Skeletal muscle cell (primary cell): ENCODE results near the gene NPTN.

Experiments
- DNase-seq: peaks from one replicate; pipeline ENCODE4 v3.0.0-alpha.2; 2010; ENCODE audit warnings: low read depth
- H3K4me3 ChIP-seq: 2 replicates; pipeline ENCODE4 v1.5.1; 2011; ENCODE audit warnings: low read depth, mild to moderate bottlenecking, control low read depth, low read length, moderate library complexity

The NPTN gene

DNA sequence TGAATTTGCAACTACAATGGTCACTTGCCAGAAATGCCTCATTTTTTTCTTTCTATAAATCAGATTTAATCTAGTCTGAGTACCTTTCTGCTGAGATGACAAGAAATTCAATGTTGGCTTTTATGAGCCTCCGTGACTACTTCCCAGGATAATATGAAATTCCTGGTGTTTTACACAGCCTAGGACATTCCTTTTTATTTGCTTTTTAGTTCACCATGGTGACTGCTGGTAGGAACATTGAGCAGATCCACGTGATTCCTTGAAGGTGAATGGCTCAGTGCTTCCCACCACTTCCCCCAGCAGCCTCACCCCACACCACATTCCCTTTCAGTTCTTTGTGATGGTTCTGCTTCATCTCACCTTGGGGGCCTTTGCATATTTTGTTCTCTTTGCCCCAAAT is 4.3 kb upstream of the NPTN start:
- no peak for DNase-seq

DNA sequence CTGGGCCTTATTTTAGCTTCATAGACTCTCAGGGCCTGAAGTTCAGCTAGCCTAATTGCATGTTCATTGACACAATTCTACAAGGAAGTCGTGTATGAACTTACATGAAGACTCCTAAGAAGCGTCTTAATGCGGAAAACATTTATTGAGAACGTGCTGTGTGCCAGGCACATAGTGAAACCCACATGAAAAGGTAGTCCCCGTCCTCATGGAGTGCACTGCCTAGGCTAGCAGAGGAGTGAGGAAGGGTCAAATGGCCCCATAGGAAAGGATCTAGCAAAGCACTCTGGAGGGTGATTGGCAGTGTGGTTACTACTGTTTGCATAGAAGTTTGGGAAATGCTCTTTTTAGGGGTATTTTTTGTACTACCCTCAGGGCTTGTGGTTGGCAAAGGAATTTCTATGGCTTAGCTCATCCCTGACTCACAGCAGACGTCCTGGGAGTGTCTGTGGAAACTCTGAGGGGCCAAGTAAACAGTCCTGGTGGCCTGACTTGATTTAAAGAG is 854 bp upstream of the NPTN start:
- peak; percentile 86 for DNase-seq
- H3K4me3 ChIP-seq = peak overlapping the region; percentile 36

More for the DNA sequence above, 4.3 kb upstream of the NPTN start:
- no peak overlapping the region for H3K4me3 ChIP-seq

DNA sequence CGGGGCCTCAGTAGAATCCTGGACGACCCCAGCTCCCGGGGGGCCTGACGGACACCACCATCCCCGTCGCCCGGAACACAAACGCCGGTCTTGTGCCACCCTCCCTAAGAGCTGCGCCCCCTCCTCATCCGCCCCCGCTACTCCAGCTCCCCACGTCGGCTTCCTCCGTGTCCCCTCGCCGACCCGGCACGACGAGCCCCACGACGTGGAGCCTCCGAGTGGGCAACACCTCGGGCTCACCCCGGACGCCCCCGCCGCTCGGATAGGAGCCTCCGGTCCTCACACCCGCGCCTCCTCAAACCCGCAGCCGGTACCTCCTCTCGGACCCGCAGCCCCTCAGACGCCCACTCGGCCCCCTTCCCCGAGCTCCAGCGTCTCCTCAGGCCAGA is 525 bp downstream of the NPTN start:
- no peak for DNase-seq
- H3K4me3 ChIP-seq = peak overlapping the region; percentile 90

DNA sequence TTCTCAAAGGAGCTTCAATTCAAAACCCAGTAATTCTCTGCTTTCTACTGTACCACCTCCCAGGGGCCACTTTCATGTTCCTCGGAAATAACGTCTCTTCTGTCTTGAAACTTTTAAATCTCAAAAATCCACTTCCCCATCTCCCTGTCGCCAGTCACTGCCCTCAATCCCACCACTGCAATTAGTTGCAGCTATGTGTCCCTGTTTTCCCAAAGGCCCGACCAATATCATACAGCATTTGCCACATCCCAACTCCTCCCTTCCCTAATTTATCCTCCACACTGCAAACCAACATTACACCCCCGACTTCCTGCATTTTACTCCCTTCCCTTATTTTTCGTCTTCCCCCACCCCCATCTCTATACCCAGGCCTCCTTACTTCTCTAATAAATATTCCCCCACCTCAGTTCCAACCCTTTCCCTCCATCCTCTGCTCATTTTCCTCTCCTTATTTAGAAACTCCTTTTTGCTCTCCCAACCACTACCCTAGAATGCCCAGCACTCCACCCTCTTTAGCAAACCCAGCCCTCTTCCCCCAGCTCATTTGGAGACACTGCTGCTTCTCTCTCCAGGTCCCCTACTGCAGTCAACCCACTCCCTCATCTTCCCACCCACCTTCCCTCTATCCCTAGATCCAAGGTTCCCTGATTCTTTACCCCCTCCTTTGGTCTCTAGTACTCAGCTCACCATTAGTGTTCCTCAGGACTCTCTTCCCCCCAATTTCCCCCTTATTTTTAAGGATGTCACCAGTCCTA is 1.1 kb downstream of the NPTN start:
- DNase-seq = no peak
- peak overlapping the region; percentile 90 for H3K4me3 ChIP-seq

DNA sequence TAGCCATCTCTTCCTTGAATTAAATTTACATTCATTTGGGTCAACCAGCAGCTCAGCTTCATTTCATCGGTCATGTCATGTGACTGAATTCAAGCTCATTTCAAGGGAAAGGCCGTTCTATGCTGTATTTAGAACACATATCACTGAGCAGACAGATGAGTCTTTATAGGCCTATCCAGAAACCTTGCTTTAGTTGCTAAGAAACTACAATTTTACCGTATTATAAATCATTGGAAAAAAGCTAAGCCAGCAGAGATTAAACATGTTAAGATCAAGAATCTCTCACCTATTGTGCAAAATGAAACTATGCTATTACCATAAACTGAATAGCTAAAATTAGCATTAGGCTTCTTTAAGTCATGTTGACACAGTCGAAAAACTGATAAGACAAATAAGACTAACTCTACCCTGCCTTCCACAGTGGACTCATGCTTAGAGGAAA is 2.2 kb downstream of the NPTN start:
- no peak for DNase-seq
- H3K4me3 ChIP-seq = no peak overlapping the region

DNA sequence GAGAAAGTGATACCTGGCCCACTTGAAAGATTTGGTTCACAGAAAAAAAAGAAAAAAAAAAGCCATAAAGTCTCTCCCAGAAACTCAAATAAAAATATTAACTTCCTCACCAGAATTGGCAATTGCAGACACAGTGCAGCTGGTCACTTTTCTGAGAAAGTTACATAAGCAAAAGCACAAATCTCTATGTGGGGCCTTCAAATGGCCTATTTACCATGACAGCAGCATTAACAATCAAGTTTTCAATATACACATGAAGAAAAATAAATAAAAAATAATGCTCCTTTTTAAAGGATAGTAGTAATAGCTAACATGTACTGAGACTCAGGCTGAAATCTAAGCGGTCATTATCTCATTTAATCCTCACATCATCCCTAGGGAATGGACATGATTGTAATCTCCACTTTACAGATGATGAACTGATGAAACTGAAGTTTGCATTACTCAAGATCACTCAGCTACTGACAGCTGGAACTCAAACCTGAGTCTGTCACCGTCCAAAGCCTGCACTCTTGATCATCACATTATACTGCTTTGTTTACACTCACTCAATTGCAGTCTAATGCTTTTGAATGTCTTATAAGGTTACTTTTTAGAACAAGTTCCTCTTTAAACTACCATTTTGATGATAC is 3.3 kb downstream of the NPTN start:
- no peak overlapping the region for H3K4me3 ChIP-seq
- DNase-seq = no peak

DNA sequence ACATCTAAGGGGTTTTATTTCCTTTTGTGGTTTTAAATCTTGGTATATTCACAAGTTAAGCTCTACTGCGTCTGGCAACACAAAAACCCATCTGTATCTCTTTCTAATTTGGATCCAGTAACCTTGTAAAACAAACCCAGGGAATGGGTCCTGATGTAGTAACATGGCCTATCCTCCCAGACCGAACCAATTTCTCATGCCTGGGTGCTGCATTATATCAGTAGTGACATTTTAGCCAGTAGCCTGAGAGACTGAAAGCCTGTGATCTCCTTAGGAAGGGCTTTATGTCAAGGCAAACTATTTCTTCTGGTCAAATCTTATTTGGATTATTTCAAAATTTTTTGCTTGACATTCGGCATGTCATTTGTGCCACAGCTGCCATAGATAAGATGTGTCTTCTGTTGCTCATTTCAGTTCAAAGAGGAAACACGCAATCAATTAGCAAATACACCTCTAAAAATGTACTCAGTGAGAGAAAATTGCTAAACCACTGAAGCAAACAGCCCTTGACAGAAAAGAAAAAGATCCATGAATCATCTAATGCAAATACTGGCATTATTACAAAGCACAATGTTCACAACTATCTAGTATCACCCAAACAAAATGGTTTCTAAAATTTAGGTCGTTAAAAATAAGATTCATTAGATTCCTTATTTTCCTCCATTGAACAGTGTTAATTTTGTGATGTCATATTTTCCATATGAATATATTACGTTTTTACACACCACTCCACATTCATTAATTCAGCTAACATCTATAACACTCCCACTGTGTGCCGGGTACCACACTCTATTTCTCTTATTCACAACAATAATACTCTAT is 4.0 kb downstream of the NPTN start:
- H3K4me3 ChIP-seq = no peak overlapping the region
- no peak for DNase-seq

DNA sequence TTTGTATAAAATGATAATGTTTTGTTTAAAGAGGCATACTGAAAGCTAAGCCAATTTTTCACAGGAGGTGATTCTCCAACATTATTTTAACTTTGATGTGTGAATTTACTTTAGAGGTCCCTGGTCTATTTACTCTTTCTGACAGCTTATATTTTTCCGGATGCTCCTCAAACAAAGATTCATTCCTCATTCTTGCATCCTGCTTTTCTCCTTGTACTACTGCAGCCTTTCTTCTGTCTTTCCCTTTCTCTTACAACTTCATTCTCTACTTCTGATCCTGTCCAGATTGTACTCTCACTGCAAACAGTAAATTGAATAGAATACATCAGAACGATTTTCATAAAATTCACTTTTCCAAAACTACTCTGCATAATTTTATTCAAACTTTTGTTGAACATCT is 5.1 kb downstream of the NPTN start:
- no peak overlapping the region for H3K4me3 ChIP-seq

DNA sequence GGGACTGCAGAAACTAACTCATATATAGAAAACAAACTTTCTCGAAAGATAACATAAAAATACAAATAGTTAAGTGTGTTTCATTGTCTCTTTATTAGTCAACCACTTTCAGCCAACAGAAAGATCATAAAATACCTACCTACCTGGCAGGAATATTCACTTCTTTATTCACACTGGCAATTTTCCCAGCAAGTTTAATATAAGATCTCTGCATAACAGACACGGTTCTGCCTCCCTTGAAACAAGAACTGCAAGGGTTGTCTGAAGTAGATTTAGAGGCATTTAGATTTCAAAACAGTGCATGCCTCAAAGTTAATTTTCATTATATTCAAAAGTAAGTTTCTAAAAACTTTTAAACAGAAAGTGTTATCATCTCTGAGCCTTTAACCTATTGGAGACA is 7.1 kb downstream of the NPTN start:
- DNase-seq = no peak
- no peak overlapping the region for H3K4me3 ChIP-seq

More for the DNA sequence above, 5.1 kb downstream of the NPTN start:
- DNase-seq = no peak

DNA sequence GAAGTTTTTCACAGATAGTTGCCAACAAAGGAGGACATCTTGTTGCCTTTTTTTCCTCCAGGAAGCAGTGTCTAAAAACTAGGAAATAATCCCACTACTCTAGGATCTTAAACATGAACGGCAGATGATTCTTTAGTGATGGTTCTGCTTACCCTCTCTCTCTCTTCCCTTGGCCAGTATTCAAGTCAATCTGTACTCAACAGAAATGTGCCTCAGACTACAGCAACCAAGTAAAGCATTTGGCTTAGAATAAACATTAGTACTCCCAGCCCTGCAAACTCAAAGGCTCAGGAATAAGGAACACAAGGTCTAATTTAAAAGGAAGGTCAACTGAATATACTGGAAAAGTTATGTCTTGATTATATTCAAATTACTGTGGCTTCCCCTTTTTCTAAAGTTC is 8.7 kb downstream of the NPTN start:
- no peak overlapping the region for H3K4me3 ChIP-seq
- no peak for DNase-seq

DNA sequence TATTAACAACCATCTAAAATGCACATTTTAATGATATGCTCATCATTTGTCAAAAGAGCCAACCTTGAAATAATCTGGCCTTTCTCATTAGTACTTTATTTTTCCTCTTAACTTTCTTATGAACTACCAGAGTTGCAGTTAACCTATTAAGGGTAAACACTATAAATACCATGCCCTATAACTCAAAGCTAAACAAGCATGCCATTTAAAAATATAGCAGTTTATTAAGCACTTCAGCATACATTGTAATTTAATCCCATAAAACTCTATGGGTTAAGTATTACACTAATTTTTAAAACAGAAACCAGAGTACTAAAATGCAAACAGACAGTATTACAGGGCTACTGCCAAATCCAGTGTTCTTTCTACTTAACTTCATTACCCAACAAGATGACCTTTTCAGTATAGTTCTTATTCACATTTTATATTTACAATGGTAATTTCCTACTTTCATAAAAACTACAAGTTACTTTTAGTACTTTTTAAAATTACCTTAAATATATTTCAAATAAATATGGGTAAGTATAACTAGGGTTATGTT is 11.8 kb downstream of the NPTN start:
- no peak for DNase-seq
- H3K4me3 ChIP-seq = no peak overlapping the region

DNA sequence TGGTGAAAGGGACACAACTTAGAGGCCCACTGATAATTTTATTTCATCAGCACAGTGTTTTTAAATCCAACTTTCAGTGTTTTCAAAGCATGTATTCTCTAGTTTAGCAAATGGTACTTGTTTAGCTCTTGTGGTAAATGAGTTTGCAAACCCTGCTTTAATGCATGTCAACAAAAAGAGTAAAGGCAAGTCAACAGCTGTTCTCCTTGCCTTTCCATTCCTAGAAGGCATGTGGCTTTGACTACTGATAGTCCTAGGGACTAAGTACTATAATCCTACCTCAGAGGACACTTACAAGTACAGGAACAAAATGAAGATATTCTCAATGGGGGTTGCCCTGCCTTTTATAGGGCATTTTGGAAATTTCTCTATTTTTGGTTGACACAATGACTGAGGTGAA is 13.1 kb downstream of the NPTN start:
- H3K4me3 ChIP-seq = no peak overlapping the region

DNA sequence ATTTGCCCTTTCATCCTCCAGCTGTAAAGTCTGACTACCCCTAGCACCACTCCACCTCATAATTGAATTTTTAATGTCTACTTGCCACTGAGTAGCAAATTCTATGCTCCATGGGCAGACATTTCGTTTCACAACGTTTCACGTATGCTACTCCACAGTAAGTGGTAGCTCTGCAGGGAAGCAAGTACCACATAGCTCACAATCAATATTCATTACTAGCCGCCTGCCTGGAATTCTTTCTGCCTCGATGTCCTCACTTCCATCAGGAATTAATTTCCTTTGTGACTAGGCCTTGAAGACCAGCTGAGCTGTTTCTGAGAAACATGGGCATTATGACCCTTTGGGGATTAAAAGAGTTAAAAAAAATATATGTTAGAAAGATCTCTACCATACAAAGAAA is 15.3 kb downstream of the NPTN start:
- DNase-seq = no peak
- H3K4me3 ChIP-seq = no peak overlapping the region

More for the DNA sequence above, 13.1 kb downstream of the NPTN start:
- no peak for DNase-seq

DNA sequence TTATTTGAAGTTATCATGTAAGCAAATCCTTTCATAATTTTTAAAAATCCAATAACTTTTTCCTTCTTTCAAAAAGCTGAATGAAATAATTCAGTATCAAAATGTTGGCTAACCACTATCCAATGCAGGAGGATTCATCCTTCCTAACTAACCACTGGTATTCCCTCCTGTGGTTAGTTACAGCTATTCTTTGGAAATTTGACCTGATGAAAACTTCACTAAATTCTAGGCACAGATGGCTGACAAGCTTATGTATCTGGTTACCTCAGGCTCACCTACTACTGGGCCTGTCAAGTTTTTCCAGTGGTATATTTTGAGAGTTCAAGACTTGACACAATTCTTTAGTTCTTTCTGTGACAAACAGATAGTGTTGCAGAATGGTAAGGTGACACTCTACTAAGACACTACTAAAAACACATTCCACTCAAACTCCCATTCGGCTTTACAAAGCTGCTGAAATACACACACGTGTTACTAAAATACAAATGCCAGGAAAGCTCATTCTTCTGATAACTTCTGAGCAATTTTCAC is 15.8 kb downstream of the NPTN start:
- DNase-seq = no peak

DNA sequence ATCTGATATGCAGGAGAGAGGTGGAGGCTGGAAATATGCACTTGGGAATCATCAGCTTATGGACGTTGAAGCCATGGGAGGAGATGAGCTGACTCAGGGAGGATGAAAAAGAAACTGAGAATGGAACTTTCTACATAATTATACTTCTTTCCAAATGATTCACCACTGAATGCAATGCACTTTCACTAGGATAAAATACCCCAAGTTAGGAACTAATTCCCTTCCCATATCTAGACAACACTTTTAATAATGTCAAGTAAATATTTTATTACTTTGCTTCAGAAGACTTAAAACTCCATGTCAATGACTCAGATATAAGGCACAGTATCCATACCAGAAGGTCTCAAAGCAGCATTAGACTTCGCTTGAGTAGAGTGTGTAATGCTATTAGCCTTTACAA is 24.2 kb downstream of the NPTN start:
- no peak for DNase-seq
- no peak overlapping the region for H3K4me3 ChIP-seq

More for the DNA sequence above, 15.8 kb downstream of the NPTN start:
- no peak overlapping the region for H3K4me3 ChIP-seq

DNA sequence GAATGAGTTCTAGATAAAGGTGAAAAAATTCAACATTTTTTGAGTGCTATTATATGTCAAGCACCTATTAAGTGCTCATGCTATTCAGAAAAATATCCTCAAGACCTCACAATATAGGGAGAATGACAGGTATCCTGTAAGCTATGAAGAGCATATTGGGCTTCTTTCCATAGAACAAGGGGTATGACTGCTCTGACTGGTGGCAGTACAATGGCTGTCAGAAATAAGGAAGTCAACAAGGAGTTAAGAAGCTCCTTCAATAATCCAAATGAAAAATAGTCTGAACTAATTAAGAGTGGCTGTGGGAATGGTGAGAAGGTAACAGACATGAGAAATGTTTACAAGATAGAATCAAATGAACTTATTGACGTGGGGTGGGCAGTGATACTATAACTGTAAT is 24.7 kb downstream of the NPTN start:
- H3K4me3 ChIP-seq = no peak overlapping the region
- DNase-seq = no peak

DNA sequence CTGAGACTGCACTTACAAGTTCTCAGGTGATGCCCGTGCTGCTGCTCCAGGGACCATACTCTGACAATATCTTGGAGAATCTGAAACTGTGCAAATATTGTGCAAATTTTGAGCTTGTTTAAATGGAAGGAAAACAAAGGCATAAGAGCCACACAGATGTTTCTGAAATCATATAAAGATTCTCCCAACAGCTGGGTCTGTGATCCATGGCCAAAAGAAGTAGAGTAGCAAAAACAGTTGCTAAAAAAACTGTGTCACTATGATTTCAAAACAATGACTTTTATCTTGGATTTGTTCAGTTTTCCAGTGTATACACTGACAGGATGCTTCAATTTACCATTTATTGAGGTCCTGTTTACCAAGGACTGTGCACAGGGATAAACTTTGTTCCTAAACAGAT is 25.3 kb downstream of the NPTN start:
- no peak for DNase-seq

DNA sequence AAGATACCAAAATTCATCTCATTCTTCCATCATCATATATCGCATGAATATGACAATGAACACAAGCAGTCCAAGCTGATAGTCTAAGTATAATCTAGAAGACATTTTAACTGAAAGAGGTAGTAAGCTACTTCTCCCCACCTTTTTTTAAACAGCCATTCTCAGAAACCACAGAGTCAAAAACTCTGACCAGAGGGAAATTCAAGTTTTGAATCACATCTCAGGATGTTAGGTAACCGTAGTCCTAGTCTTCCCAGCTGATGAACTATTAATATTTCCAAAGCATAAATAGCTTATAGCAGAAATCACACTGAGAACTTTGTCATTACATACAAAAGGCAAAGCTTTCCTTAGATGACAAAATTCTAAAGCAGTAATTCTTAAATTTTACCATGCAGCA is 25.8 kb downstream of the NPTN start:
- H3K4me3 ChIP-seq = no peak overlapping the region
- no peak for DNase-seq

More for the DNA sequence above, 25.3 kb downstream of the NPTN start:
- H3K4me3 ChIP-seq = no peak overlapping the region

DNA sequence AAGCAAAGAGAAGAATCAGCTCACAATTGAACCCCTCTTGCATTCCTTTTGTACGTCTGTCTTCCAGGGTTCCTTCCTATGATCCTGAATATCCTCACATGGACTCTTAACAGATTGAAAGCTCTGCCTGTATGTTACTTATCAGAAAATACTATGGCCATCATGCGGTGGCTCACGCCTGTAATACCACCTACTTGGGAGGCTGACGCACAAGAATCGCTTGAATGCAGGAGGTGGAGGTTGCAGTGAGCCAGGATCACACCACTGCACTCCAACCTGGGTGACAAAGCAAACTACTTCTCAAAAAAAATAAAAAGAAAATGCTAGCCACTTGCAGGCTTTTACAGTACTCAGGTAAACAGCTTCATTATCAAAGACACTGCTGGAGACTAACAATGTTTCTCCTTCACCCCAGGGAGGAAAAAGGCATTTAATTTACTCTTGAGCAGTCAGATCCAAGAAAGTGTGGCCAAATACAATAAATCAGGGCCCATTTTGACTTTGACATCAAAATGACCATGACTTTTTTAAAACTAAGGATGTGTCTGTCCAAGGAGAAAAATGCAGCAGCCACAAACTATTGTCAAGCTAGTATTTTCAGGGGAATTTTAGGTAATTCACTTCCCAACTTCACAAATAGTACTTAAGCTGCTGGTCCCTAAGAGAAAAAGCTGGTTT is 27.3 kb downstream of the NPTN start:
- no peak for DNase-seq
- H3K4me3 ChIP-seq = no peak overlapping the region
